PC-9 (cell line): ENCODE data around the gene KBTBD8.

Source experiments
- CTCF ChIP-seq: fragments of 200-600 bp; sonication (generic); conservative IDR thresholded peaks from 2 replicates; pipeline ENCODE4 v1.6.1; 2017; ENCODE audit warnings: mixed run types, antibody characterized with exemption, mild to moderate bottlenecking, moderate library complexity
- EZH2 ChIP-seq: fragments of 200-600 bp; sonication (generic); IDR thresholded peaks from 2 replicates; pipeline ENCODE4 v1.8.0; 2017; ENCODE audit warnings: antibody characterized with exemption, low read depth

DNA sequence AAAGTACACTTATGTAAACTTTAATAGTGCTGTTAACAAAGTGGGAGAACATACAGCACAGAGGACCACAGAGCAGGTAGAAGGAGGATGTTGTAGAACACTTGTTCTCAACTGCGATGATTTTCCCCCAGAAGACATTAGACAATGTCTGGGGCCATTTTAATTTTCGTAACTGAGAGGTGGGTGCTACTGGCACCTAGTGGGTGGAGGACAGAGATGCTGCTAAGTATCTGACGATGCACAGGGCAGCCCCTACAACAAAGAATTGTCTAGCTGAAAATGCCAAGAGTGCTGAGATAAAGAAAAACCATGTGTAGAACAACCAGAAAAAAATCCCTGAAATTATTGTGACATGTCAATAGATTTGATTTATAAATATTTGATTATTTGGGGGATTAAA, 5.0 kb upstream of the KBTBD8 start:
- TF ChIP-seq CTCF: no peak
- no peak for TF ChIP-seq EZH2
